Astrocyte of the cerebellum (primary cell): Measurements from ENCODE around the gene TMEM125.

Experiments
- DNase-seq: peaks from one replicate; pipeline ENCODE4 v3.0.0-alpha.2; 2011; ENCODE audit warnings: low read depth
- H3K4me3 ChIP-seq: 2 replicates; pipeline ENCODE4 v1.5.1; 2011; ENCODE audit warnings: mild to moderate bottlenecking, low read depth, low read length, moderate library complexity
- CTCF ChIP-seq: IDR thresholded peaks from 2 replicates; pipeline ENCODE4 v1.5.1; 2012; ENCODE audit warnings: low read length, low read depth, moderate library complexity, mild to moderate bottlenecking; ENCODE audit errors: missing control alignments
- in situ Hi-C: cut with HindIII; loops from 2 replicates; pipeline ENCODE4 v1.10.0; 2017; ENCODE audit warnings: low sequenced_read_pairs

The TMEM125 gene

GRCh38 chr1:43304314-43304681 lies 34.5 kb downstream of the TMEM125 start:
- DNase-seq, result no peak
- no peak overlapping the region for H3K4me3 ChIP-seq
- TF ChIP-seq CTCF, result no peak
- in situ Hi-C loops, result no loop called here

- in situ Hi-C loops, result no loop called here
- no peak for DNase-seq
- no peak overlapping the region for H3K4me3 ChIP-seq
- no peak for TF ChIP-seq CTCF
These were observed 35.1 kb downstream of the TMEM125 start for GRCh38 chr1:43304771-43305300.

GRCh38 chr1:43305461-43305860 lies 35.7 kb downstream of the TMEM125 start:
- TF ChIP-seq CTCF, result no peak
- no peak overlapping the region for H3K4me3 ChIP-seq
- in situ Hi-C loops, result no loop called here
- DNase-seq, result no peak

- in situ Hi-C loops, result no loop called here
- no peak overlapping the region for H3K4me3 ChIP-seq
- TF ChIP-seq CTCF, result no peak
- DNase-seq, result no peak
These were observed 36.3 kb downstream of the TMEM125 start for GRCh38 chr1:43305926-43306687.

- in situ Hi-C loops, result no loop called here
These were observed 37.1 kb downstream of the TMEM125 start for GRCh38 chr1:43306688-43307457.

More at GRCh38 chr1:43306688-43307457, 37.1 kb downstream of the TMEM125 start:
- no peak overlapping the region for H3K4me3 ChIP-seq
- no peak for TF ChIP-seq CTCF
- DNase-seq, result no peak
